ENCODE data around the gene HRC.
"Not testable (repeated sequence)": the region's sequence is repeated elsewhere in the genome, so short reads cannot be mapped to it uniquely, and the experiment has no call there.

HRC gene

GRCh38 chr19:49133621-49134454, 21.4 kb downstream of the HRC start:
- no peak for DNase-seq (ENCODE audit: low spot score)

DNA sequence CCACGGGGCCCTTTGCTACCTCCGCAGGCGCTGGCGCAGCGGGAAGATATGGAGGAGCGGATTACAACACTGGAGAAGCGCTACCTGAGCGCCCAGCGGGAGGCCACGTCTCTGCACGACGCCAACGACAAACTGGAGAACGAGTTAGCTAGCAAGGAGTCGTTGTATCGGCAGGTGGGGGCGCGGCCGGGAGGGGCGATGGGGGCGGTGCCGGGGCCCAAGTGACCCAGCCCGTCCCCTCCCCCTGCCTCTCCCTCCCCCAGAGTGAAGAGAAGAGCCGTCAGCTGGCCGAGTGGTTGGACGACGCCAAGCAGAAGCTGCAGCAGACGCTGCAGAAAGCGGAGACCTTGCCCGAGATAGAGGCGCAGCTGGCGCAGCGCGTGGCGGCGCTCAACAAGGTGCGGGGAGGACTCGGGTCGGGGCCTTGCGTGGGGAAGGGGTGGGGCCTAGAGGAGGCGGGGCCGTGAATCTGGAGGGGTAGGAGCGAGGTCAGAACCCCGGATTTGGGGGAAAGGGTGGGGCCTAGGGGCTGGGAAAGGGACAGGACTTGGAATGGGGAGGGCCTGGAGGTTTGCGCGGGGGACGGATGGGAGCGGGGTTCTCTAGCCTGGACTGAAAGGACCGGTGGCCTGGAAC, 22.1 kb downstream of the HRC start:
- no peak for DNase-seq (ENCODE audit: low spot score)

GRCh38 chr19:49130325-49130724, 24.9 kb downstream of the HRC start:
- no peak for DNase-seq (ENCODE audit: low spot score)

DNA sequence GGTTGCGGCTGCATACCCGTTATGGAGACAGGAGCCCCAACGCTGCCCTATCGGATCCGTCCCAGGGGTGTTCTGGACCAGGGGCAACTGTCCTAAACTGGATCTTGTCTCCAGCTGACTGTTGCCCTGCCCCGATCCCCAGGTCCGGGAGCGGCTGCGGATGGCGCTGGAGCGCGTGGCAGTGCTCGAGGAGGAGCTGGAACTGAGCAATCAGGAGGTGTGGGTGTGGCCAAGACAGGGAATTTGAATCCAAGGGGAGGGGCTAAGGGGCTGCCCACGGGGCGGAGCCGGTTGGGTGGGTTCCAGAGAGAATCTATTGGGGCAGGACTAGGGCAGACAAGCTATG, 26.0 kb downstream of the HRC start:
- DNase-seq (ENCODE audit: low spot score) = no peak

GRCh38 chr19:49128545-49129237, 26.5 kb downstream of the HRC start:
- no peak for DNase-seq (ENCODE audit: low spot score)

- peak; percentile 98 for DNase-seq (ENCODE audit: low spot score)
These were observed 27.3 kb downstream of the HRC start for GRCh38 chr19:49127674-49128544.

DNA sequence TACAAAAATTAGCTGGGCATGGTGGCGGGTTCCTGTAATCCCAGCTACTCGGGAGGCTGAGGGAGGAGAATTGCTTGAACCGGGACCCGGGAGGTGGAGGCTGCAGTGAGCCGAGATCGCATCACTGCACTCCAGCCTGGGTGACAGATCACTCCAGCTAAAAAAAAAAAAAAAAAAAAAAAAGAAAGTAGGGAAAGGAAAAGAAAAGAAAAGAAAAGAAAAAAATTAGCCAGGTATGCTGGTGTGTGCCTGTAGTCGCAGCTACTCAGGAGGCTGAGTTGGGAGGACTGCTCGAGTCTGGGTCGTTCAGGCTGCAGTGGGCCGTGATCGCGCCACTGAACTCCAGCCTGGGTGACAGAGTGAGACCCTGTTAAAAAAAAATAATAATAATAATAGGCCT, 28.0 kb downstream of the HRC start:
- not testable (repeated sequence) for DNase-seq (ENCODE audit: low spot score)

DNA sequence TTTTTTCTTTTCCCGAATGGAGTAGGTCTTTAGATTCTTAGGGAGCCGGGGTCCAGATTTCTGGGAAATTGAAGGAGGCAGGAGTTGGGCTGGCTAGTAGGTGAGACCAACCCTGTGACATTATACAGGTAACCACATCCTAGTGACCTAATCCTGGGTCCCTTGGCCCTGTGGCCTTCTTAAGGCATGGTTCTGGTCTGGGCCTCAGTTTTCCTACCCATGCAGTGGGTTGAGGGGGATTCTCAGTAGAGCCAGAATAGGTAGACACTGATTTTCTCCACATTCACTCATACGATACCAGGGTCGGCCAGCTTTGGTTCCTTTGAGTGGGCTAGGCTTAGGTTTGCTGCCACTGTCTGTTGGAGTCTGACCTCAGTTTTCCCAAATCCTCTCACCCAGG, 28.6 kb downstream of the HRC start:
- DNase-seq (ENCODE audit: low spot score) = no peak

GRCh38 chr19:49125025-49125731, 30.0 kb downstream of the HRC start:
- no peak for DNase-seq (ENCODE audit: low spot score)

- DNase-seq (ENCODE audit: low spot score) = not testable (repeated sequence)
These were observed 31.9 kb downstream of the HRC start for GRCh38 chr19:49123285-49123684.

DNA sequence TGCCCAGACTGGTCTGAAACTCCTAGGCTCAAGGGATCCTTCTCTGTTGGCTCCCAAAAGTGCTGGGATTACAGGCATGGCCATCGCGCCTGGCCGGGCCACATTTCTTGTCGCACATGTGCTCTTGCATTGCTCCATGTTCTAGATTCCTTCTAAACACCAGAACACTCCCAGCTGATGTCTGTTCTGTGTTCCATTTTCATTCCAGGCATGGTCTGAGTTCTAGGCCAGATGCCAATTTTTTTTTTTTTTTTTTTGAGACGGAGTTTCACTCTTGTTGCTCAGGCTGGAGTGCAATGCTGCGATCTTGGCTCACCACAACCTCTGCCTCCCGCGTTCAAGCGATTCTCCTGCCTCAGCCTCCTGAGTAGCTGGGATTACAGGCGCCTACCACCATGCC, 33.4 kb downstream of the HRC start:
- not testable (repeated sequence) for DNase-seq (ENCODE audit: low spot score)

GRCh38 chr19:49120868-49121267, 34.3 kb downstream of the HRC start:
- DNase-seq (ENCODE audit: low spot score) = no peak

GRCh38 chr19:49120325-49120683, 34.9 kb downstream of the HRC start:
- no peak for DNase-seq (ENCODE audit: low spot score)

GRCh38 chr19:49119411-49120324, 35.5 kb downstream of the HRC start, which contains the start of gene PPFIA3:
PPFIA3 (plus strand) TSS chr19:49119544; CDS start chr19:49127874, 8,330 bp downstream.
- DNase-seq (ENCODE audit: low spot score) = peak; percentile 84

- peak; percentile 98 for DNase-seq (ENCODE audit: low spot score)
These were observed 36.4 kb downstream of the HRC start, which contains the start of gene C19orf73 for GRCh38 chr19:49118565-49119410. C19orf73 (minus strand) TSS chr19:49119143; CDS start chr19:49119022, 121 bp downstream.

DNA sequence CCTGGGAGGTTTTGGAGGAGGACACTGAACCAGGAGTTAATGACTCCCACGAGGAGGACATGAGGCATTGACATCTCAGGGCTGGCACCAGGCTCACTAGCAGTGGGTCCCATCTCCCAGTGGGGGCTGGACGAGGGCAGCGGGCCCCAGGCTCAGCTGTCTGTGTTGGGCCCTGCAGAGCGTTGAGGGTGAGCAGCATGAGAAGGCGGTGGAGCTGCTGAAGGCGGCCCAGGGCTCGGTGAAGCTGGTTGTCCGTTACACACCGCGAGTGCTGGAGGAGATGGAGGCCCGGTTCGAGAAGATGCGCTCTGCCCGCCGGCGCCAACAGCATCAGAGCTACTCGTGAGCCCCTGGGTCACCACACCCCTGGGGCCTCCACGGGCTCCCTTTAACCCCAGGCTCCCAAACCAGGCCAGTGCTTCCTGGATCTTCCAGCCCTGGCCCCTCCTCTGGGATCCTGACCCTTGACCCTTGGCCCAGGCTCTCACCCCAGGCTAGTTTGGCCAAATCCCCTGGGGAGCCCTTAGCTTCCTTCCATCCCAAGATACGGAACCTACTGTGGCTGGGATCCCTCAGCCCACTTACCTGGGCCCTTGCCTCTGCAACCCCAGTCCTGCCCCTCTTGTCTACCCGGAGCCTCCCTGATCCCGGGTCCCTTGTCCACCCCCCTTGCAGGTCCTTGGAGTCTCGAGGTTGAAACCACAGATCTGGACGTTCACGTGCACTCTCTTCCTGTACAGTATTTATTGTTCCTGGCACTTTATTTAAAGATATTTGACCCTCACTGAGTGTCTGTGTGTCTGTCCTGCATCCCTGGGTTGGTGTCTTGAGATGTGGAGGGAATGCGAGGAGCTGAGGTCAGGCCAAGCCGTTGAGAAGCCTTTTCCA, 37.3 kb downstream of the HRC start:
- DNase-seq (ENCODE audit: low spot score) = no peak

GRCh38 chr19:49116544-49116943, 38.7 kb downstream of the HRC start:
- no peak for DNase-seq (ENCODE audit: low spot score)

Measured in HuH-7.5 (cell line).